K562 (cell line): Measurements from ENCODE around the gene CDH16. TPM values are rescaled to one million over a fixed set of nuclear protein-coding genes. Genes with fewer than 3 reads are reported as not detected.

Source experiments
- KLF16 ChIP-seq: IDR thresholded peaks from 2 replicates; pipeline ENCODE4 v1.6.1; 2016; ENCODE audit warnings: antibody characterized with exemption
- MEF2A ChIP-seq: IDR thresholded peaks from 2 replicates; pipeline ENCODE4 v1.6.1; 2011; ENCODE audit warnings: low read depth, mild to moderate bottlenecking, low read length, moderate library complexity; ENCODE audit not compliant: control insufficient read depth
- NCOA4 ChIP-seq: fragments of 450-650 bp; IDR thresholded peaks from 2 replicates; pipeline ENCODE4 v1.6.1; 2018; ENCODE audit warnings: mild to moderate bottlenecking; ENCODE audit not compliant: partially characterized antibody
- PHB ChIP-seq: fragments of 250-450 bp; sonication (Bioruptor Pico); IDR thresholded peaks from 2 replicates; pipeline ENCODE4 v1.5.0; 2021
- PHF20 ChIP-seq: fragments of 450-650 bp; IDR thresholded peaks from 2 replicates; pipeline ENCODE4 v1.6.1; 2018; ENCODE audit not compliant: partially characterized antibody
- POLR2AphosphoS2 ChIP-seq: IDR thresholded peaks from 2 replicates; pipeline ENCODE4 v1.6.1; 2012; ENCODE audit warnings: low read length, improper control_type of control experiment
- PRDM10 ChIP-seq: fragments of 450-650 bp; IDR thresholded peaks from 2 replicates; pipeline ENCODE4 v1.6.1; 2018; ENCODE audit not compliant: partially characterized antibody
- PRPF4 ChIP-seq: fragments of 200-400 bp; formaldehyde crosslinking; IDR thresholded peaks from one replicate; pipeline ENCODE4 v1.6.1; 2017; ENCODE audit warnings: low read length, low read depth, mild to moderate bottlenecking; ENCODE audit not compliant: insufficient read depth, poor library complexity, severe bottlenecking
- RB1 ChIP-seq: fragments of 450-650 bp; IDR thresholded peaks from 2 replicates; pipeline ENCODE4 v1.6.1; 2017; ENCODE audit warnings: low read depth, mild to moderate bottlenecking
- THAP12 ChIP-seq: fragments of 250-450 bp; sonication (Bioruptor Pico); IDR thresholded peaks from 2 replicates; pipeline ENCODE4 v1.9.0; 2021; ENCODE audit warnings: mild to moderate bottlenecking, inconsistent platforms
- THAP7 ChIP-seq: fragments of 250-450 bp; sonication (Bioruptor Pico); IDR thresholded peaks from 2 replicates; pipeline ENCODE4 v1.5.0; 2021
- USF2 ChIP-seq: sonication (generic); formaldehyde crosslinking; IDR thresholded peaks from 2 replicates; pipeline ENCODE4 v1.5.0; 2020; ENCODE audit warnings: missing genetic modification reagents
- XRCC3 ChIP-seq: fragments of 450-650 bp; IDR thresholded peaks from 2 replicates; pipeline ENCODE4 v1.6.1; 2017; ENCODE audit warnings: mild to moderate bottlenecking, moderate library complexity
- ZNF140 ChIP-seq: fragments of 250-450 bp; sonication (Bioruptor Pico); IDR thresholded peaks from 2 replicates; pipeline ENCODE4 v1.8.0; 2021; ENCODE audit warnings: moderate library complexity, mild to moderate bottlenecking, inconsistent platforms
- ZNF395 ChIP-seq: fragments of 200-800 bp; sonication (Bioruptor generic); IDR thresholded peaks from 2 replicates; pipeline ENCODE4 v1.6.1; 2017; ENCODE audit warnings: missing genetic modification characterization, missing compliant biosample characterization
- ZNF518B ChIP-seq: fragments of 250-450 bp; sonication (Bioruptor Pico); IDR thresholded peaks from 2 replicates; pipeline ENCODE4 v1.5.0; 2021; ENCODE audit warnings: mild to moderate bottlenecking, moderate library complexity
- ZNF79 ChIP-seq: fragments of 250-450 bp; sonication (Bioruptor Pico); IDR thresholded peaks from 2 replicates; pipeline ENCODE4 v1.4.0; 2020; ENCODE audit warnings: low read depth, mild to moderate bottlenecking, moderate library complexity
- polyA plus RNA-seq, 8 experiments: library from polyadenylated mRNA; depleted of rRNA in 4 of 8; stranded (reverse) in 5 of 8; unstranded in 3 of 8; fragments of >200 nt; fragmentation: Nextera tagmentation in 2 of 8; fragmentation: Illumina TruSeq in 1 of 8; extraction: Ambion mirVana in 2 of 8; extraction: Trizol in 1 of 8; gene quantifications; 2 replicates each; pipeline versions ENCODE4 v1.2.1 to v1.2.3, GENCODE V29; 2011 to 2014; ENCODE audit warnings: inconsistent platforms in 1 of 8, missing spikeins in 1 of 8
- total RNA-seq, 7 experiments: library from RNA; depleted of rRNA in 6 of 7; stranded (reverse); fragments of >200 nt in 6 of 7; fragmentation: Illumina TruSeq in 2 of 7; extraction: Trizol in 2 of 7; gene quantifications; 2 replicates each; pipeline versions ENCODE4 v1.2.1 to v1.2.3, GENCODE V29; 2011 to 2021; ENCODE audit warnings: low replicate concordance in 1 of 7

Gene CDH16
- total and polyA plus RNA-seq, 9 of the 15 experiments (the other 6 are each of a cell fraction or from before 2014, with no cell fraction given), result not detected

- TF ChIP-seq PRDM10, result no peak
- TF ChIP-seq THAP7 (CRISPR knock-in tag), result no peak
- TF ChIP-seq POLR2AphosphoS2, result no peak
- no peak for TF ChIP-seq PRPF4
- no peak for TF ChIP-seq XRCC3
- TF ChIP-seq NCOA4, result no peak
- TF ChIP-seq ZNF140, result 0 out of 2 replicates have a peak, but pooled peaks have one; percentile 3
- TF ChIP-seq THAP12 (CRISPR knock-in tag), result no peak
- no peak for TF ChIP-seq PHB
- TF ChIP-seq ZNF79 (CRISPR knock-in tag), result no peak
- no peak for TF ChIP-seq MEF2A
- TF ChIP-seq ZNF518B (CRISPR knock-in tag), result no peak
- no peak for TF ChIP-seq ZNF395 (CRISPR knock-in tag)
- no peak for TF ChIP-seq USF2 (CRISPR knock-in tag)
- no peak for TF ChIP-seq RB1
- no peak for TF ChIP-seq KLF16
- TF ChIP-seq PHF20, result peak; percentile 82
These were observed 19.8 kb downstream of the CDH16 start (continued) for GRCh38 chr16:66898933-66899309.
